NCI-H1694 treated with DMSO at 0.1 percent for 48 hours (cell line): Measurements from ENCODE around the gene RUSF1.
"Not testable (repeated sequence)": the region's sequence is repeated elsewhere in the genome, so short reads cannot be mapped to it uniquely, and the experiment has no call there.

Experiments
- DNase-seq: peaks from one replicate; lab custom pipeline; 2025; lab: John Stamatoyannopoulos, UW

Gene RUSF1

DNA sequence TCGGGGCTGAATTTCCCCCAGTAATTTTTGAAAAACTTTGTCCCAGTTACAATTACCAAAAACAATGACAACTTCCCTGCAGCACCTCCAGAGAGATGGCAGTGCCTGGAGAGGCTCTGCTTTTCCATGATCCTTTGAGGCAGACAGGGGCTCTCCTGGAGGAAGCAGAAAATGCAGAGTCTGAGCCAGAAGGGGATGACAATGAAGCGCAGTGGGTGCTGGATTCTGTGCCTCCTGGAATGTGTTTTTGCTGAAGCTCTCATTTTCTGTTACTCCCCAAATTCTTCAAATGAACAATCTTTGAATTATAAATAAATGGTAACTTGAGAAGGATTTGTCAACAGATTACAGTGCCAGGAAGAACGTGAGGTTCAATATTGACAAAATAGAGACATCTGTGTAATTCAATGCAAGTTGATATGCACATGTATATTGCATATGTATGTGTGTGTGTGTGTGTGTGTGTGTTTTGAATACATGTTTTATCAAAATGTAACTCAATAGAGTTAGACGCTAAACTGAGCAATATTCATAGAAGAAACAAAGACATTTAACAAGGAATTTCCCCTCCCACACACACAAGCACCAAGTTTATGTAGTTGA lies 9.7 kb upstream of the RUSF1 start:
- no peak for DNase-seq

- no peak for DNase-seq
These were observed 5.7 kb upstream of the RUSF1 start for GRCh38 chr16:31513884-31514283.

GRCh38 chr16:31513126-31513525 lies 4.9 kb upstream of the RUSF1 start:
- no peak for DNase-seq

DNA sequence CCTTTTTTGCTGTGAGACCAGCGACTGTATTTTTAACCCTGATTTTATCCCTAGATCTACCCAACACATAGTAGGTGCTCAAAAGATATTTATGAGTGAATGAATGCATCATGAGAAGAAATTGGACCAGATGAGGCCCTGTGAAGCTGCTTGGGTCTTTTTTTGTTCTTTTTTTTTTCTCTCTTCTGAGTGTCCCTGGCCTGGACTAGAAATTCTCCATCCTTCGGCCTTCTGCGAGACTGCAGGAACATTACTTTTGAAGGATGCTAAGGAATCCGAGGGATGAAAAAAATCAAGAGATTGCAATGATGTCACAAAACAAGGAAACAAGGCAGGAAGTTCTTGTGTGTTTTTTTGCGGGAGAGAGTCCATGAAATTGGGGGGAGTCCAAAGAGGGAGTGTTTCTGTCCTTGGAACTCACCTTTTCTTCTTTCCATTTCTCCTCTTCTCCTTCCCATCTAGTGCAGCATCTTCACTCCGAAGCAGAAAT lies 560 bp upstream of the RUSF1 start:
- no peak for DNase-seq

DNA sequence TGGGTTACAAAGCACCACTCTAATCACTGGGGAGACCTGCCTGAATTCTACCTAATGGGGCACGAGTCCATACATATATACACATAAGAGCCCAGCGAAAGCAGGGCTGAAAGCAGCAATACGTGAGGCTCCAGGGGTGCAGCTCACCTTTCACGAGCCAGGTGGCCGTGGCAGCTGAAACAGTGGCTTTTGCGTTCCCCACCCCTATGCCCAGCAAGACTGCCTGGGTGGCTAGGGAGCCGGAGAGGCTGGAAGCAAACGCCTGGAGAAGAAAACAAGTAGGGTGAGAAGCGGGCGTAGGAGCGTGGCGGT lies 618 bp downstream of the RUSF1 start:
- no peak for DNase-seq

DNA sequence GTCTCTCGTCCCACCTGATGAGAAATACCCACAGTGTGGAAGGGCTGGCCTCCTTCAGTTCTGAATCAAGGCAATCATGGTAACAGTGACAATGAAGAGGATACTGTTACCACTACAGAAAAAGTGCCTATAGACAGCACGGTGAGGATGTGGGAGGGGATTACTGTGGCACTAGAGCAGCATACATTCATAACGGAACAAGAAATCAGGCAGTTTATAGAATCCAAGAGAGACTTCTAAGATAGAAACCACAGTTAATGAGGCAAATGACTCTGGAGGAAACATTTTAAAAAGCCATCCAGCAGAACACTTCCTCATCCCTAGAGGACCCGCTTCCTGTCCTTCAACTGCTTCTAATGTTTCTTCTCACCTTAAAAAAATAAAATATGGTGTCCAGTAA lies 2.7 kb downstream of the RUSF1 start:
- DNase-seq = no peak

DNA sequence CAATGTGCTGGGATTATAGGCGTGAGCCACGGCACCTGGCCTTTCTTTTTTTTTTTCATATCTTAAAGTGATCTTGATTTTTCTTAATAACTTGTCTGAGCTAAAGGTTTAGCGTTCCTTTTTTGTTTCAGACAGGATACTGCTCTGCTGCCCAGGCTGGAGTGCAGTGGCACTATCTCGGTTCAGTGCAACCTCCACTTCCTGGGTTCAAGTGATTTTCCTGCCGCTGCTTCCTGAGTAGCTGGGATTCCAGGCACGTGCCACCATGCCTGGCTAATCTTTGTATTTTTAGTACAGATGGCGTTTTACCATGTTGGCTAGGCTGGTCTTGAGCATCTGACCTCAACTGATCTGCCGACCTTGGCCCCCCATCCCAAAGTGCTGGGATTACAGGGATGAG lies 4.0 kb downstream of the RUSF1 start:
- no peak for DNase-seq

DNA sequence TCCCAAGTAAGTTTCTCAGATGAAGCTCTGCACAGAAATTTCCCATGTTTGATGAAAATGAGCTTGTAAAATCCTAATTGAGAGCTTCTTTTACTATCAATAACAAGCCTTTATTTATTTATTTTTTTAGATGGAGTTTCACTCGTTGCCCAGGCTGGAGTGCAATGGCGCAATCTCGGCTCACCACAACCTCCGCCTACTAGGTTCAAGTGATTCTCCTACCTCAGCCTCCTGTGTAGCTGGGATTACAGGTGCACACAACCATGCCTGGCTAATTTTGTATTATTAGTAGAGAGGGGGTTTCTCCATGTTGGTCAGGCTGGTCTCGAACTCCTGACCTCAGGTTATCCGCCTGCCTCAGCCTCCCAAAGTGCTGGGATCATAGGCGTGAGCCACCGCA lies 4.6 kb downstream of the RUSF1 start:
- DNase-seq = not testable (repeated sequence)

DNA sequence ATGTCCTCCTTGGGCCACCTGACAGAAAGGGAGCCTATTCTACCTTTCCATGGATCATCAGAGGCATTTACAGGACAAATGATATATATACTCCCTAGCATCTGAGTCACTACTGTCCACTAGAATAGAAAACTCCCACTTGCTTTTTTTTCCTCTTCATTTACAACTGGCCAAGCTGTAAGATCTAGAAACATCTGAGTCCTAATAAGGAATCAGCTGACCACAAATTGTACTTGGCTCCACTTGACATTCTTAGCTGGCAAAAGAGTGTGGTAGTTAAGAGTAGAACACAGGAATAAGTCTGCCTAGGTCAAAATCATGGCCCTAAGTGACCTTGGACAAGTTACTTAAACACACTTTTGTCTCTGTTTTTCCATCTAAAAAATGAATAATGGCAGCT lies 5.2 kb downstream of the RUSF1 start:
- DNase-seq = no peak

DNA sequence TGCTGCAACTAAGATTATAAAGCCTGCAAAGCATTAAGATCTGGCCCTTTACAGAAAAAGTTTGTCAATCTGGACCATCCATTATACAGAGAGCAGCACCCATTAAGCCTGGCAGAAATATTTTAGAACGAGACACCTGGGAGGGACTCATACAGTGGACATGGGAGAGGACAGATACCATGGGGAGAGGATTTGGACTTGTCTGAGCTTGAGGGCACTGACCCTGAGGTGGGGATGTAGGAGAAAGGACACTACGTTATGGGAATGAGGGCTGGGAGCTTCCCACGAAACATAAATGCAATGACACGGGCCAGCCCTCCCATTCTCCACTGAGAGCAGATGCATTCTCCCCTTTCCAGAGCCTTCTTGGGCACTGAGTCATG lies 6.2 kb downstream of the RUSF1 start:
- no peak for DNase-seq

GRCh38 chr16:31501226-31501965 lies 6.8 kb downstream of the RUSF1 start:
- no peak for DNase-seq

DNA sequence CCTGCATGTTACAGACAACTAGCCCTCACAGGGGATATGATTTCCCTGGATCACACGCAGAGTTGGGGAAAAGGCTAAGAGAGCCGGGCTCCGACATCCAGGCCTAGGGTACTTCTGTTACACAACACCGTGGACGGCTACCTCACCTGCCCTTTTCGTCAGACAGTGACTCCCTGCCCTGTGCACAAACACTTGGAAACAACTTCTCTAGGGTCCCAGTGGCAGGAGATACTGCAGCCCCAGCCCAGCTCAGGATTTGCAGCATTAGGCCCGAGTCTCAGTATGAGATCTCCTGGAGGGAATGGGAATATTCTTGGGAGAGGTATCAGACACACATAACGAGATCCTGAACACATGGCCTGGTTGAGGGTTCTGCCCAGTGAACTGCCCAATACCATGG lies 8.3 kb downstream of the RUSF1 start:
- no peak for DNase-seq

GRCh38 chr16:31498493-31498892 lies 9.7 kb downstream of the RUSF1 start:
- DNase-seq = no peak

- no peak for DNase-seq
These were observed 11.5 kb downstream of the RUSF1 start for GRCh38 chr16:31496670-31497069.

DNA sequence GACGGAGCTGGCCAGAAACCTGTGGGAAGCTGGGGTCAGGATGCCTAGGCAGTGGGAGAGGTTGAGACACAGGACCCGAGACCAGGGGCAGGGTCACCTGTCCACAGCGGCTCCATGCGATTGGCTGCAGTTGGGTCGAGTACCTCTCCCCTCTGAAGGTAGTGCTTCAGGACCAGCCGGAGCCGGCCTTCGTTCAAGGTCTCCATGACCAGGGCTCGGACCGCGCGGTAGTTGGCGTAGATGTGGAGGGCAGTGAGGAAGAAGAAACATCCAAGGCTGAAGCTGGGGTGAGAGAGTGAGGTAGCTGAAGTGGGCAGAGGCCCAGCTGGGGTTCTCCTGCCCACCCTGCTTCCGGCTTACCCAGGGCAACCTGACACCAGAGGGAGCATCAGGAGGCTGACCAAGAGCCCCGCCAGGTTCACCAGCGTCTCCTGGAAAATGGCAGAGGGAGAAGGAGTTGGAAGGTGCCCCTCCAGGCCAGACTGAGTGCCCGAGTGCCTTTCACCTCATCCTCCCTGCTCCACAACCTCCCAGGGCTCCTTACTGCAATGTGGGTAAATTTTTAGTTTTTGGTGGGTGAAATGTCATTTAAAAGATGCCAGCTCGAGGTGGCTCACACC lies 14.6 kb downstream of the RUSF1 start:
- DNase-seq = no peak

GRCh38 chr16:31491778-31492418 lies 16.3 kb downstream of the RUSF1 start:
- no peak for DNase-seq

GRCh38 chr16:31489616-31490584 lies 18.3 kb downstream of the RUSF1 start:
- no peak for DNase-seq

DNA sequence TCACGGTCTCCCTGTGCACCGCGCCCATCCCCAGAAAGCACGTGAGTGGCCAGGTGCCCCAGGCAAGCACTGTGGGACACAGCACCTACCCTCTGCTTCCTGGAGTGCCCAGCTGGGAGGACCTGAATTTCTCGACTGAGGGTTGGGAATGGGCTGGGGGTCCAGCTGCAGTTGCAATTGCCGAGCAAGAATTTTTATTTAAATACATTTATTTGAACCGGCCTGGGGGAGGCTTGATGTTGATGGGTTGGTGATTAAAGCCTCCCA lies 19.0 kb downstream of the RUSF1 start:
- DNase-seq = no peak

GRCh38 chr16:31488468-31489297 lies 19.5 kb downstream of the RUSF1 start:
- no peak for DNase-seq

- peak; percentile 1 for DNase-seq
These were observed 20.3 kb downstream of the RUSF1 start for GRCh38 chr16:31487720-31488467.
